Upper lobe of right lung (tissue), 1 donor: ENCODE data around the gene MPZL2. TPM values are rescaled to one million over a fixed set of nuclear protein-coding genes. Genes with fewer than 3 reads are reported as not detected.
A peak's percentile ranks its signal among the peaks of the same experiment; 100 is the strongest.

Experiments
- ATAC-seq: fragments of 200-7000 bp; cut with Tn5 transposase; one replicate; pipeline ENCODE4 v1.9.1; 2020; ENCODE audit warnings: mild to moderate bottlenecking, moderate library complexity
- DNase-seq: peaks from one replicate; pipeline ENCODE4 v3.0.0-alpha.2; 2020
- H3K27ac ChIP-seq: fragments of 200-600 bp; one replicate; pipeline ENCODE4 v1.8.0; 2022
- H3K27me3 ChIP-seq: fragments of 200-600 bp; one replicate; pipeline ENCODE4 v1.8.0; 2022; ENCODE audit warnings: mild to moderate bottlenecking
- H3K36me3 ChIP-seq: fragments of 200-600 bp; one replicate; pipeline ENCODE4 v1.8.0; 2022
- H3K4me1 ChIP-seq: fragments of 200-600 bp; one replicate; pipeline ENCODE4 v1.8.0; 2022
- H3K4me3 ChIP-seq: fragments of 200-600 bp; one replicate; pipeline ENCODE4 v1.8.0; 2022; ENCODE audit warnings: mild to moderate bottlenecking
- H3K9me3 ChIP-seq: fragments of 200-600 bp; one replicate; pipeline ENCODE4 v1.8.0; 2022
- intact Hi-C: fragments of 100-400 bp; cut with DNase I; formaldehyde crosslinking; loops from one replicate; pipeline ENCODE4 v1.11.0; 2022
- total RNA-seq: library from RNA; stranded (reverse); fragmentation: NEBNext Ultra II Directional; extraction: Animal tissue kit (Norgen Biotek cat#: 25700); gene quantifications from one replicate; pipeline ENCODE4 v1.2.1, GENCODE V29; 2021
- TF ChIP-seq, protein P1 (sequence below): fragments of 200-600 bp; IDR thresholded peaks from one replicate; pipeline ENCODE4 v1.8.0; 2022; ENCODE audit warnings: antibody characterized with exemption
- donor health status: DM: no; HTN: yes; CAD: no; lungs with severe emphysema.

MPZL2 gene
- total RNA-seq, 1 donor from 2014 or later, result 119 TPM

GRCh38 chr11:118206391-118207031 lies 57.6 kb downstream of the MPZL2 start:
- Histone ChIP-seq H3K36me3 (peaks cover 8% of the 10 kb centered on the region), H3K27ac (peak overlapping the region; percentile 49), H3K4me3 (no peak overlapping the region), H3K4me1 (peaks cover 29% of the 10 kb centered on the region), H3K27me3 (no peaks in the 10 kb centered on the region), H3K9me3 (no peaks in the 10 kb centered on the region)
- TF ChIP-seq, protein P1, sequence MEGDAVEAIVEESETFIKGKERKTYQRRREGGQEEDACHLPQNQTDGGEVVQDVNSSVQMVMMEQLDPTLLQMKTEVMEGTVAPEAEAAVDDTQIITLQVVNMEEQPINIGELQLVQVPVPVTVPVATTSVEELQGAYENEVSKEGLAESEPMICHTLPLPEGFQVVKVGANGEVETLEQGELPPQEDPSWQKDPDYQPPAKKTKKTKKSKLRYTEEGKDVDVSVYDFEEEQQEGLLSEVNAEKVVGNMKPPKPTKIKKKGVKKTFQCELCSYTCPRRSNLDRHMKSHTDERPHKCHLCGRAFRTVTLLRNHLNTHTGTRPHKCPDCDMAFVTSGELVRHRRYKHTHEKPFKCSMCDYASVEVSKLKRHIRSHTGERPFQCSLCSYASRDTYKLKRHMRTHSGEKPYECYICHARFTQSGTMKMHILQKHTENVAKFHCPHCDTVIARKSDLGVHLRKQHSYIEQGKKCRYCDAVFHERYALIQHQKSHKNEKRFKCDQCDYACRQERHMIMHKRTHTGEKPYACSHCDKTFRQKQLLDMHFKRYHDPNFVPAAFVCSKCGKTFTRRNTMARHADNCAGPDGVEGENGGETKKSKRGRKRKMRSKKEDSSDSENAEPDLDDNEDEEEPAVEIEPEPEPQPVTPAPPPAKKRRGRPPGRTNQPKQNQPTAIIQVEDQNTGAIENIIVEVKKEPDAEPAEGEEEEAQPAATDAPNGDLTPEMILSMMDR, result no peak
- DNase-seq, result no peak
- ATAC-seq, result peak; percentile 86
- intact Hi-C loops, result no loop called here

DNA sequence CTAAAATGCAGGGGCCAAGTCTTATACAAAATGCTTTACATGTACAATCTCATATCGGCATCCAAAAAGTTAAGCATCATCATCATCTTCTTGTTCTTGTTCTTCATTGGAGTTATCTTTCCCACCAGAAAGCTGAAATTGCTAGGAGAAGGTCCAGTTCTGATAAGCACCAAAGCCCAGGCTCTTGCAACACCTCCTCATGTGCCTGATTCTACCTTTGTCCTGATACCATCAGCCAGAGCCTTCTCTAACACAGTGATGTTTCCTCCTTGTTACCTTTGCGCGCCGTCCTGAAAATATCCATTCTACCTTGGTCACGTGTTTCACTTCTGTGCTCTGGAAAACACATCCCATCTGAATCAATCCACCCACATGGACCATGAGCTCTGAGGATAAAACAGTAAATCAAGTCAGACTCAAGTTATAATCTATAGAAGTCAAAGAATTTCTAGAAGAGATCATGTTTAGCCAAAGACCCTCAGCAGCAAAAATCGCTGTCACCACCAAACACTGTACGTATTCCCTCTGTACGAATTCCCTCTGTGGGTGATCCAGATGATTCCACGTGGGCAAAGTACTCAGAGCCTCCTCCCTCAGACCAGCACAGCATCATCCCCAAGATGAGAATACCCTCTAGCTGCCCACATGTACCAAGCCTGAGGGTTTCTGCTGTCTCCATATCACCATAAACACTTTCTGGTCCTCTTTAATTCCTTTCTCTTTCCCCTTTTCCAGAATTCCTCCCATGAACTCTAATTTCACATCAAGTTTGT lies 58.3 kb downstream of the MPZL2 start:
- ATAC-seq (no peak), DNase-seq (no peak)
- TF ChIP-seq, protein P1, result no peak
- Histone ChIP-seq H3K4me1 (peaks cover 22% of the 10 kb centered on the region), H3K36me3 (peaks cover 8% of the 10 kb centered on the region), H3K27ac (peak overlapping the region; percentile 49), H3K4me3 (no peak overlapping the region), H3K9me3 (no peaks in the 10 kb centered on the region), H3K27me3 (no peaks in the 10 kb centered on the region)
- intact Hi-C loops, result no loop called here

Other genes starting within 250 kb of the MPZL2 start
- 3.0 TPM for gene TMPRSS4, start 187.2 kb downstream of the MPZL2 start, total RNA-seq
- not detected for gene SMIM35, start 177.3 kb downstream of the MPZL2 start, total RNA-seq
- gene SCN4B, start 111.5 kb downstream of the MPZL2 start, total RNA-seq, result 7.2 TPM
- gene SCN2B, start 87.7 kb downstream of the MPZL2 start, total RNA-seq, result 2.5 TPM
- 87.9 TPM for gene JAML, start 39.3 kb downstream of the MPZL2 start, total RNA-seq
- 11.8 TPM for gene MPZL3, start 11.9 kb downstream of the MPZL2 start, total RNA-seq
- 14.5 TPM for gene CD3E, start 40.4 kb upstream of the MPZL2 start, total RNA-seq
- gene CD3D, start 78.4 kb upstream of the MPZL2 start, total RNA-seq, result 8.5 TPM
- 6.5 TPM for gene CD3G, start 80.0 kb upstream of the MPZL2 start, total RNA-seq
- gene UBE4A, start 95.3 kb upstream of the MPZL2 start, total RNA-seq, result 40.0 TPM
- 140 TPM for gene ATP5MG, start 137.3 kb upstream of the MPZL2 start, total RNA-seq
- 64.7 TPM for gene KMT2A, start 172.2 kb upstream of the MPZL2 start, total RNA-seq